ENCODE measurements around the gene RBM43. TPM values are rescaled to one million over a fixed set of nuclear protein-coding genes. Genes with fewer than 3 reads are reported as not detected.

Gene RBM43
- total RNA-seq, 2 experiments from 2014 or later = 0.25 to 0.91 TPM

DNA sequence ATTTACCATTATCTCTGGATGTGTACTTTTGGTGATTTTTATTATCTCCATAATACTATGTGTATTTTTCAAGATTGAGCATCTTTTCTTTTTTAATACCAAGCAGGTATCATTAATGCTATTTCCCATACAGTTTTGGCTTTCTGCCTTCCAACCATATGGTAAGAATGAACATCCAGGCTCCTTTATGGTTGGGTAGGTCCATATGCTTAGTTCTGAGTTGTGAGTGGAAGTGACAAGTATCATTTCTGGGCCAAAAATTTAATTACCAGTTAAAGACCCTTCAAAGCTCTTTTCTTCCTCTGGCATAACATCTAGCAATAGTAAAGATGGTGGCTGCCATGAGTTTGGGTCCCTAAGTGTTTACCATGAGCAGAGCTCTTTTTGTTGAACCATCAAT, 4.3 kb upstream of the RBM43 start:
- no peaks in the 10 kb centered on the region for H3K9me2 ChIP-seq (ENCODE audit: insufficient read depth, low read length)
- CTCF ChIA-PET (ENCODE audit: unreplicated experiment) = no interaction called here
- POLR2A ChIA-PET = interaction anchor here (0.5 kb wide), 1 partner anchor 886 kb away, joined by 3 read pairs; no protein-coding TSS in a partner anchor
- no peak overlapping the region for H2AFZ ChIP-seq (ENCODE audit: low read length)
- peaks cover 8% of the 10 kb centered on the region for H3K4me1 ChIP-seq (ENCODE audit: insufficient read depth, low read length, poor library complexity, severe bottlenecking)
- DNase-seq (ENCODE audit: low spot score) = no peak
- no peak for TF ChIP-seq EZH2phosphoT487 (IDR thresholded peaks at IDR 0.05; ENCODE audit: borderline replicate concordance, low read depth, low read length)
- no peak for TF ChIP-seq CTCF (conservative IDR thresholded peaks at IDR 0.05; ENCODE audit: low read length)
- H4K20me1 ChIP-seq (ENCODE audit: insufficient read depth, low read length) = no peaks in the 10 kb centered on the region
- peaks cover 14% of the 10 kb centered on the region for H3K36me3 ChIP-seq (ENCODE audit: insufficient read depth, low read length)
- no peak overlapping the region for H3K4me2 ChIP-seq (ENCODE audit: low read length)
- intact Hi-C loops (cut with micrococcal nuclease; ENCODE audit: unreplicated experiment) = no loop called here
- no peaks in the 10 kb centered on the region for H3K9me3 ChIP-seq (ENCODE audit: low read length)
- H3K4me3 ChIP-seq (ENCODE audit: low read depth, low read length, poor library complexity, severe bottlenecking) = no peak overlapping the region
- H3K79me2 ChIP-seq (ENCODE audit: insufficient read depth, low read depth, low read length) = no peaks in the 10 kb centered on the region
- no TSS peak for BruUV-seq (replicated peaks)
- no peak overlapping the region for H3K27ac ChIP-seq (ENCODE audit: low read depth, low read length, poor library complexity, severe bottlenecking)

- POLR2A ChIA-PET = interaction anchor here (0.7 to 1.2 kb wide), 6 partner anchors 11 to 798 kb away, joined by 3 to 6 read pairs (median 3); partner anchors contain the start of gene NMI
- BruUV-seq (replicated peaks) = no TSS peak
Observed at GRCh38 chr2:151264157-151264825, 2.6 kb upstream of the RBM43 start.

More at GRCh38 chr2:151264157-151264825, 2.6 kb upstream of the RBM43 start:
- intact Hi-C loops (cut with micrococcal nuclease; ENCODE audit: unreplicated experiment) = no loop called here
- Histone ChIP-seq H3K4me3 (ENCODE audit: low read depth, low read length, poor library complexity, severe bottlenecking) (no peak overlapping the region), H3K36me3 (ENCODE audit: insufficient read depth, low read length) (no peaks in the 10 kb centered on the region), H4K20me1 (ENCODE audit: insufficient read depth, low read length) (no peaks in the 10 kb centered on the region), H3K4me2 (ENCODE audit: low read length) (no peak overlapping the region), H3K4me1 (ENCODE audit: insufficient read depth, low read length, poor library complexity, severe bottlenecking) (peaks cover 15% of the 10 kb centered on the region), H3K27ac (ENCODE audit: low read depth, low read length, poor library complexity, severe bottlenecking) (no peak overlapping the region), H2AFZ (ENCODE audit: low read length) (no peak overlapping the region), H3K9me3 (ENCODE audit: low read length) (no peaks in the 10 kb centered on the region), H3K9me2 (ENCODE audit: insufficient read depth, low read length) (no peaks in the 10 kb centered on the region), H3K79me2 (ENCODE audit: insufficient read depth, low read depth, low read length) (no peaks in the 10 kb centered on the region)
- TF ChIP-seq CTCF (conservative IDR thresholded peaks at IDR 0.05; ENCODE audit: low read length) = no peak
- no peak for TF ChIP-seq EZH2phosphoT487 (IDR thresholded peaks at IDR 0.05; ENCODE audit: borderline replicate concordance, low read depth, low read length)
- no peak for DNase-seq (ENCODE audit: low spot score)
- CTCF ChIA-PET (ENCODE audit: unreplicated experiment) = no interaction called here
